NCI-H82 treated with DMSO at 0.1 percent for 48 hours (cell line): ENCODE measurements around the gene TBCC.

ENCODE experiments used
- DNase-seq: peaks from one replicate; lab custom pipeline; 2025; ENCODE audit not compliant: unreplicated experiment; lab: John Stamatoyannopoulos, UW

Gene TBCC

GRCh38 chr6:42774201-42774600, 28.3 kb upstream of the TBCC start:
- no peak for DNase-seq

- DNase-seq, result no peak
Measured at GRCh38 chr6:42771741-42772100, 25.8 kb upstream of the TBCC start.

GRCh38 chr6:42769836-42770235, 23.9 kb upstream of the TBCC start:
- no peak for DNase-seq

GRCh38 chr6:42769051-42769450, 23.1 kb upstream of the TBCC start:
- no peak for DNase-seq

- no peak for DNase-seq
Measured at GRCh38 chr6:42766163-42766670, 20.3 kb upstream of the TBCC start.

- no peak for DNase-seq
Measured at GRCh38 chr6:42764911-42765648, 19.2 kb upstream of the TBCC start.

- peak; percentile 28 for DNase-seq
Measured at GRCh38 chr6:42762950-42763349, 17.0 kb upstream of the TBCC start.

- DNase-seq, result no peak
Measured at GRCh38 chr6:42762426-42762859, 16.5 kb upstream of the TBCC start.

GRCh38 chr6:42761287-42762067, 15.6 kb upstream of the TBCC start:
- no peak for DNase-seq

GRCh38 chr6:42758756-42759430, 13.0 kb upstream of the TBCC start:
- DNase-seq, result peak; percentile 90

GRCh38 chr6:42756722-42757121, 10.8 kb upstream of the TBCC start:
- DNase-seq, result no peak

- DNase-seq, result no peak
Measured at GRCh38 chr6:42754759-42755158, 8.9 kb upstream of the TBCC start.

- no peak for DNase-seq
Measured at GRCh38 chr6:42751055-42751454, 5.2 kb upstream of the TBCC start.

- DNase-seq, result no peak
Measured at GRCh38 chr6:42748203-42748898, 2.4 kb upstream of the TBCC start.

- DNase-seq, result peak; percentile 90
Measured at GRCh38 chr6:42746463-42747391, 824 bp upstream of the TBCC start.

- DNase-seq, result no peak
Measured at GRCh38 chr6:42745083-42745639, 742 bp downstream of the TBCC start.

- no peak for DNase-seq
Measured at GRCh38 chr6:42744351-42744893, 1.5 kb downstream of the TBCC start.

- DNase-seq, result peak; percentile 100
Measured at GRCh38 chr6:42742116-42742894, 3.6 kb downstream of the TBCC start.

- DNase-seq, result no peak
Measured at GRCh38 chr6:42740725-42741124, 5.2 kb downstream of the TBCC start.
